Measurements from ENCODE around the gene HECA.

GRCh38 chr6:139126255-139126654 lies 8.6 kb upstream of the HECA start:
- TF ChIP-seq CTCF (IDR thresholded peaks at IDR 0.05; ENCODE audit: poor library complexity): no peak
- TF ChIP-seq EZH2 (IDR thresholded peaks at IDR 0.05; ENCODE audit: borderline replicate concordance): no peak

All from hepatocyte (in vitro differentiated cells).